Measurements from ENCODE around the gene RGS21. TPM values are rescaled to one million over a fixed set of nuclear protein-coding genes. Genes with fewer than 3 reads are reported as not detected.

Gene RGS21
- total and polyA plus RNA-seq, 9 donors = 0.08 to 0.11 TPM; not detected in 7

DNA sequence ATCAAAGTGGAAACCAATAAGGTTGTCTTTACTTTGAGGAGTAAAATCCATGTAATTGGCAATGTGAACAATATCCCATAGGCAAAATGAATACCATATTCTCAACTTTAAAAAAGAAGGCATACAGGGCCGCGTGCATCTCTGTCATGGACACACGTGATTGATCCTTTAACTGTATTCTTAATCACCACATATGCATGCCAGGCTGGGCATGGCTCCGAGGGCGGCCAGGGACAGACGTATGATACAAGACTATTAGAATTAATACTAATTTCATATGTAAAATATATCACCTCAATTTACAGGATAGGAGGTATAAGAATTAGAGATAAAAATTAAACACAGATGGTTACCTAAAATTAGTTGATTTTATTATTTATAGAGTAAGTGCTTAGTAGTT, 11.2 kb downstream of the RGS21 start:
- Histone ChIP-seq H3K27me3 (ENCODE audit: control insufficient read depth, insufficient read depth, low read length) (no peaks in the 10 kb centered on the region), H3K4me1 (ENCODE audit: control insufficient read depth, insufficient read depth, low read length) (no peaks in the 10 kb centered on the region), H3K27ac (ENCODE audit: low read length) (no peak overlapping the region), H3K9me3 (replicated peaks; ENCODE audit: control insufficient read depth, low read depth, low read length) (no peaks in the 10 kb centered on the region), H3K36me3 (ENCODE audit: control insufficient read depth, insufficient read depth, low read length) (no peaks in the 10 kb centered on the region), H3K4me3 (ENCODE audit: low read length) (no peak overlapping the region)
- no CpG with 5 or more reads among the region's 6 CpGs for WGBS (ENCODE audit: insufficient coverage)
- no peak for DNase-seq

DNA sequence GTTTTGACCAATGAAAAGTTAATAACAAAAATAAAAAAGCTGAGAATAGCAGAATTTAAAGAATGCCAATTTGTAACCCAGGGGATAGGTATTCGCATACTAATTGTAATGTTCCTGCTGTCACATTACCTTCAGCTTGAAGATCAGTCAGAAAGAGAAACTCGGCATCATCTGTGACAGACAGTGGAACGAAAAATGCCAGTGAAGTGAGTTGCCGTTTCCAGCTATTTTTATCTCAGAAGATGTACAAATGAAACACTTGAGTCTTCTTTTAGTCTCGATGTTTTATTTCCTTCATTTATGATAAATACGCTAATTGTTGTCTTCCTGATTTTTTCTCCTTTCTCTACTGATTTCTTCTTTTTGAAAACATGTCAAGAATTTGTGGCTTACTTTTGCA, 26.1 kb downstream of the RGS21 start:
- no peaks in the 10 kb centered on the region for H3K36me3 ChIP-seq (ENCODE audit: control insufficient read depth, insufficient read depth, low read length)
- no peaks in the 10 kb centered on the region for H3K4me1 ChIP-seq (ENCODE audit: control insufficient read depth, insufficient read depth, low read length)
- no peaks in the 10 kb centered on the region for H3K27me3 ChIP-seq (ENCODE audit: control insufficient read depth, insufficient read depth, low read length)
- no peaks in the 10 kb centered on the region for H3K9me3 ChIP-seq (replicated peaks; ENCODE audit: control insufficient read depth, low read depth, low read length)
- no peak for DNase-seq
- H3K27ac ChIP-seq (ENCODE audit: low read length) = no peak overlapping the region
- no peak overlapping the region for H3K4me3 ChIP-seq (ENCODE audit: low read length)
- WGBS (ENCODE audit: insufficient coverage) = 83% methylated on average over 1 of the region's 6 CpGs

DNA sequence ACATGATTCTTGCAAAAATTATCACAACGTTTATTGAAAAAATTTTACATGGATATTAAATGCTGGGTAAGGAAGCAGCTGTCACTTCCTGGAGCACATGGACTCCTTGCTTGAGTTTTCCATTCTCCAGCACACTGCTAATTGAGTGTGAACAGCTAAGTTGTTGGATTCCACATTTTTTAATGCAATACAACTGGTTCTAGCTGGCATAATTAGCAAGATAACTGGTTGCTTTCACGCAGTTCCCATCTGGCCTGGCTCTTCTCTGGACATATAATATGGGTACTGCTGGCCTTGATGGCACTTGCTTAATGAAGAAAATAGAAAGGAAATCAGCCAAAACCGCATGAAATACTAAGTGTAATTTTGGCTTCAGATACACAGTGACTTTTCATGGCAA, 26.6 kb downstream of the RGS21 start:
- Histone ChIP-seq H3K36me3 (ENCODE audit: control insufficient read depth, insufficient read depth, low read length) (no peaks in the 10 kb centered on the region), H3K9me3 (replicated peaks; ENCODE audit: control insufficient read depth, low read depth, low read length) (no peaks in the 10 kb centered on the region), H3K4me3 (ENCODE audit: low read length) (no peak overlapping the region), H3K27me3 (ENCODE audit: control insufficient read depth, insufficient read depth, low read length) (no peaks in the 10 kb centered on the region), H3K4me1 (ENCODE audit: control insufficient read depth, insufficient read depth, low read length) (no peaks in the 10 kb centered on the region), H3K27ac (ENCODE audit: low read length) (no peak overlapping the region)
- DNase-seq = peak; percentile 82
- WGBS (ENCODE audit: insufficient coverage) = no CpG with 5 or more reads among the region's 3 CpGs

DNA sequence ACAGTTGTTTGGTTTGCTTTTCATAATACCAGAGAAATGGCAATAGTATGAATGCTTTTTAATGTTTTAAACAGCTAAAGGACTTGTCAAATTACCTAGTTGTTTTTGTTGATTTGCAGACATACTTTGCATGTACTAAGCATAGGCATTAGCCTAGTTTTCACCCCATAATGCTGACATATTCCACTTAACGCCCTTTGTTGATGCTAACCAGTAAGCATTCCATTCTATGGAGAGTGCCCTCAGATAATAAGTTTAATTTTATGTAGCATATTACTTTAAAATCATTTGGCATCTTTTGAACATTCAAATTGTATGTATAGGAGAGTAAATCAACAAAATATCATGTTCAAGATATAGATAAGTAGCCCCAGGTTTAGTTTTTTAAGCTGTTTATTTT, 32.5 kb downstream of the RGS21 start:
- Histone ChIP-seq H3K27ac (ENCODE audit: low read length) (no peak overlapping the region), H3K4me1 (ENCODE audit: control insufficient read depth, insufficient read depth, low read length) (no peaks in the 10 kb centered on the region), H3K36me3 (ENCODE audit: control insufficient read depth, insufficient read depth, low read length) (no peaks in the 10 kb centered on the region), H3K9me3 (replicated peaks; ENCODE audit: control insufficient read depth, low read depth, low read length) (no peaks in the 10 kb centered on the region), H3K27me3 (ENCODE audit: control insufficient read depth, insufficient read depth, low read length) (no peaks in the 10 kb centered on the region), H3K4me3 (ENCODE audit: low read length) (no peak overlapping the region)
- no CpG with 5 or more reads among the region's 1 CpG for WGBS (ENCODE audit: insufficient coverage)
- DNase-seq = no peak

DNA sequence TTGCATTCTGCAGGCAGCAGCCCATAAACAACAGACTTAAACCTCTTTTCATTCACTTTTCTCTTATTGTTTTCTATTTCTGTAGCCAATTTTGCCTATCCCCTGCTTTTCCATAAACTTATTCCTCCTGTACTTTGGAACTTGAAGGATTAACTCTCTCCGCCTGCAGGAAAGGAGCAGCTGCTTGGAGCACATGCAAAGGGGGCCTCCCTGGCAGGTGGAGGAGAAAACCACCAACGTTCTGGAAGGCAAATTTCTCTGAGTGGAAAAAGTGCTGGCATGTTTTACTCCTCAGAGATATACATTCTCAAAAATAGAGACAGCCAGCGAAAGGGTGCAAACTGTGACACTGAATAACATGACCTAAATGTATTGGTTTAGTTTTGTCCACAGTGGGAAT, 33.6 kb downstream of the RGS21 start:
- Histone ChIP-seq H3K27me3 (ENCODE audit: control insufficient read depth, insufficient read depth, low read length) (no peaks in the 10 kb centered on the region), H3K27ac (ENCODE audit: low read length) (no peak overlapping the region), H3K9me3 (replicated peaks; ENCODE audit: control insufficient read depth, low read depth, low read length) (no peaks in the 10 kb centered on the region), H3K4me1 (ENCODE audit: control insufficient read depth, insufficient read depth, low read length) (no peaks in the 10 kb centered on the region), H3K36me3 (ENCODE audit: control insufficient read depth, insufficient read depth, low read length) (no peaks in the 10 kb centered on the region), H3K4me3 (ENCODE audit: low read length) (no peak overlapping the region)
- peak; percentile 27 for DNase-seq
- no CpG with 5 or more reads among the region's 3 CpGs for WGBS (ENCODE audit: insufficient coverage)

DNA sequence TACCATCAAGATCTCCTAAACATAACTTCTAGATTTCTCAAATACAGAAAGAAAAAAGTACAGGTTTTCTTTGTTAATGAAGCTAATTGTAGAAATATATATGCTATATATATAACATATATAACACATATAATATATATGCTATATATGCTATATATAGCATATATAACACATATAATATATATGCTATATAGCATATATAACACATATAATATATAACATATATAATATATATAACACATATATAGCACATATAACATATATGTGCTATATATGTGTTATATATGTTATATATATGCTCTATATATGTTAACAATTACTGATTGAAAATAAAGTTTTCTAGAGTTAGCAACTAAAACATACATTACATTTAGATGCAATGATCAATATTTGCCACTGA, 34.8 kb downstream of the RGS21 start:
- no peak overlapping the region for H3K27ac ChIP-seq (ENCODE audit: low read length)
- H3K4me1 ChIP-seq (ENCODE audit: control insufficient read depth, insufficient read depth, low read length) = no peaks in the 10 kb centered on the region
- H3K9me3 ChIP-seq (replicated peaks; ENCODE audit: control insufficient read depth, low read depth, low read length) = no peaks in the 10 kb centered on the region
- H3K36me3 ChIP-seq (ENCODE audit: control insufficient read depth, insufficient read depth, low read length) = no peaks in the 10 kb centered on the region
- H3K4me3 ChIP-seq (ENCODE audit: low read length) = no peak overlapping the region
- DNase-seq = no peak
- no peaks in the 10 kb centered on the region for H3K27me3 ChIP-seq (ENCODE audit: control insufficient read depth, insufficient read depth, low read length)

DNA sequence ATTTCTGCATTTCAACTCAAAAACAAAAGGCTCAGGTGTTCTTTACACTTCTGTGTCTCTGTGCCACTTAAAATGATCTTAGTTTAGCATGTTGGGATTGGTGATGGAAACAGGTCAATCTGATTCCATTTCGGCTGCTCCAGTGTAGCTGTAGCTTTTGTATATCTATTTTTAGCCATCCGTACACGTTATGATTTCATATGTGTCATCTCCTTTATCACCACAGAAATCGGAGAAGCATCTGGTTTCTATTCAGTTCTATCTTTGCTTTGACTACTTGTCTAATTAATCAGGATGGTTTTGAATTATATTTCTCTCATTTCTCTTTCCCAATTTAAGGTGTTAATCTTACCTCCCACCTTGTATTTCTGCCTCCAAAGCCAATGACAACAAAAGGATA, 41.1 kb downstream of the RGS21 start:
- H3K27ac ChIP-seq (ENCODE audit: low read length) = no peak overlapping the region
- no peaks in the 10 kb centered on the region for H3K9me3 ChIP-seq (replicated peaks; ENCODE audit: control insufficient read depth, low read depth, low read length)
- no CpG with 5 or more reads among the region's 4 CpGs for WGBS (ENCODE audit: insufficient coverage)
- no peak for DNase-seq
- no peaks in the 10 kb centered on the region for H3K4me1 ChIP-seq (ENCODE audit: control insufficient read depth, insufficient read depth, low read length)
- no peaks in the 10 kb centered on the region for H3K27me3 ChIP-seq (ENCODE audit: control insufficient read depth, insufficient read depth, low read length)
- H3K36me3 ChIP-seq (ENCODE audit: control insufficient read depth, insufficient read depth, low read length) = no peaks in the 10 kb centered on the region
- H3K4me3 ChIP-seq (ENCODE audit: low read length) = no peak overlapping the region

DNA sequence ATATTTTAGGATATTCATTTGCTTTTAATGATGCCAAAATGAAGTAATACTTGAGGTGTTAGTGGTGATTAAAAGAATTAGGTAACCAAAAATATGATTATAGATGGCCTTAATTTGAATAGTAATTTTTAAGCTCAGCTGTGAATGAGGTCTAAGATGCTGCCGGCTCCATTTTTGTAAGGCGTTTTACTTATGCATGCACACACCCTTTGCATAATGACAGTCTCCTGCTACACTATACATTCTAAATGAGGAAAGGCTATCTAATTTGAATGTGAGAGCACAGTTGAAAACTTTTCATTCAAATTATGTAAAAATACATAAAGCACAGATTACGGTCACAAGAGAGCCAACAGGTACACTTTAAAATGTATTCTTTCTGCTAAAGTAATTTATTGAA, 41.6 kb downstream of the RGS21 start:
- Histone ChIP-seq H3K27ac (ENCODE audit: low read length) (no peak overlapping the region), H3K9me3 (replicated peaks; ENCODE audit: control insufficient read depth, low read depth, low read length) (no peaks in the 10 kb centered on the region), H3K27me3 (ENCODE audit: control insufficient read depth, insufficient read depth, low read length) (no peaks in the 10 kb centered on the region), H3K4me1 (ENCODE audit: control insufficient read depth, insufficient read depth, low read length) (no peaks in the 10 kb centered on the region), H3K36me3 (ENCODE audit: control insufficient read depth, insufficient read depth, low read length) (no peaks in the 10 kb centered on the region), H3K4me3 (ENCODE audit: low read length) (no peak overlapping the region)
- DNase-seq = no peak
- no CpG with 5 or more reads among the region's 3 CpGs for WGBS (ENCODE audit: insufficient coverage)

DNA sequence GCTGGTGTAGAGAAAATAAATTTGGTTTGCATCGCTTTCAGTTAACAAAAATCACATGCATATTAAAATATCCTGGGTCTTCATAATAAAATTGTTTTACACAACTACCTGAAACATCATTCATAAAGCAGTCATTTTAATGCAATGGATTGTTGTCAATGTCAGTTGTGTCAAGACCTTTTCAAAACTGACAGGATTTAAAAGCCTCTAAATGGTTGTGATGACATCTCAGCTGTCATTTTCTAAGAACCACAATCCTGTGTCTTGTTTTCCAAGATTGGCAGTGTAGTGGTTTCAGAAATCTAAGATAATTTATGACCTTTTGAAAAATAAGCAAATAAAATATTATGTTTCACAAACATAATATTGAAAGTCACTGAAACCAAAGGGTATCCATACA, 42.0 kb downstream of the RGS21 start:
- no CpG with 5 or more reads among the region's 1 CpG for WGBS (ENCODE audit: insufficient coverage)
- no peaks in the 10 kb centered on the region for H3K36me3 ChIP-seq (ENCODE audit: control insufficient read depth, insufficient read depth, low read length)
- H3K9me3 ChIP-seq (replicated peaks; ENCODE audit: control insufficient read depth, low read depth, low read length) = no peaks in the 10 kb centered on the region
- no peak for DNase-seq
- no peaks in the 10 kb centered on the region for H3K27me3 ChIP-seq (ENCODE audit: control insufficient read depth, insufficient read depth, low read length)
- H3K4me1 ChIP-seq (ENCODE audit: control insufficient read depth, insufficient read depth, low read length) = no peaks in the 10 kb centered on the region
- no peak overlapping the region for H3K4me3 ChIP-seq (ENCODE audit: low read length)
- no peak overlapping the region for H3K27ac ChIP-seq (ENCODE audit: low read length)

DNA sequence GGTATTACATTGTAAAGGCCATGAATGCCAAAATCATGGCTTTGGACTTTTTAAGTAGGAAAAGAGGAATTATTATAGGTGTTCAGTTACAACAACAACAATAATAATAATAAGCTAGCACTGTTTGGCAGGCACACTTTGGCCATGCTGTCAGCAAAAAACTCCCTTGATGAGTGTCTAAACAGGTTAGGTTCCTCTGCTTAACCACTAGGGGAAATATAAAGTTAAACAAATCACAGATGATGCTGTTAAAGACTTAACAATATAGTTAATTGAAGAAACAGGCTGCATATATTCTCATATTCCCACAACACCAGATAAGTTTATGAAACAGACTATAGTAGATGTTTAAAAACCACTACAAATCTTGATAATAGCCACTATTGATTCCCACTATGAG, 46.4 kb downstream of the RGS21 start:
- Histone ChIP-seq H3K4me3 (ENCODE audit: low read length) (no peak overlapping the region), H3K27me3 (ENCODE audit: control insufficient read depth, insufficient read depth, low read length) (no peaks in the 10 kb centered on the region), H3K36me3 (ENCODE audit: control insufficient read depth, insufficient read depth, low read length) (no peaks in the 10 kb centered on the region), H3K4me1 (ENCODE audit: control insufficient read depth, insufficient read depth, low read length) (no peaks in the 10 kb centered on the region), H3K9me3 (replicated peaks; ENCODE audit: control insufficient read depth, low read depth, low read length) (no peaks in the 10 kb centered on the region), H3K27ac (ENCODE audit: low read length) (no peak overlapping the region)
- no peak for DNase-seq

DNA sequence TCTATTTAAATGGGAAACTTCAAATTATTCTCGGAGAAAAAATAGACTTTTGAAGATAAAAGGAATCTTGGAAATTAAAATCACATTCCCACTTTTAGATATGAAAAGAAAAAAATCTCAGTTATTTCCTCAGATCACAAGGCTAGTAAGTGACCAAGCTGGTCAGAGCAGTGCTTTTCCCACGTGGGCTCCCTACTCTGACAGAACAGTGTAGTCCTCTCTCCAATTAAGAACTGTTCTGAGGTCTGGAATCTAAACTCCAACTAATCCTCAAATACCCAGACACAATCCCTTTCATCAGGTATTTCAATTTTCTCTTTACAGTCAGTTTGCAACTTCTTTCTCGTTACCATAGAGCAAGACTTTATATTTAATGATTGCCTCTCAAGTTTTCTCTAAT, 50.6 kb downstream of the RGS21 start:
- H3K36me3 ChIP-seq (ENCODE audit: control insufficient read depth, insufficient read depth, low read length) = no peaks in the 10 kb centered on the region
- H3K27me3 ChIP-seq (ENCODE audit: control insufficient read depth, insufficient read depth, low read length) = no peaks in the 10 kb centered on the region
- DNase-seq = no peak
- no peaks in the 10 kb centered on the region for H3K4me1 ChIP-seq (ENCODE audit: control insufficient read depth, insufficient read depth, low read length)
- H3K27ac ChIP-seq (ENCODE audit: low read length) = no peak overlapping the region
- no peak overlapping the region for H3K4me3 ChIP-seq (ENCODE audit: low read length)
- WGBS (ENCODE audit: insufficient coverage) = 10% methylated on average over 1 of the region's 3 CpGs
- no peaks in the 10 kb centered on the region for H3K9me3 ChIP-seq (replicated peaks; ENCODE audit: control insufficient read depth, low read depth, low read length)

Measured in muscle of leg (tissue), 11 donors.